ACC112 (cell line): ENCODE data around the gene SYTL3.
"Not testable (repeated sequence)": the region's sequence is repeated elsewhere in the genome, so short reads cannot be mapped to it uniquely, and the experiment has no call there.

ENCODE experiments used
- H2AFZ ChIP-seq: fragments of 200-600 bp; sonication (generic); one replicate; pipeline ENCODE4 v1.6.0; 2017; ENCODE audit warnings: antibody characterized with exemption, low read length; ENCODE audit not compliant: unreplicated experiment
- H3K27ac ChIP-seq: fragments of 200-600 bp; sonication (generic); 2 replicates; pipeline ENCODE4 v1.5.1; 2014; ENCODE audit warnings: low read depth, mild to moderate bottlenecking, antibody characterized with exemption, low read length, moderate library complexity
- H3K27me3 ChIP-seq: fragments of 200-600 bp; sonication (generic); 2 replicates; pipeline ENCODE4 v1.6.1; 2014; ENCODE audit warnings: mild to moderate bottlenecking, antibody characterized with exemption, low read length, moderate library complexity, mixed read lengths; ENCODE audit not compliant: insufficient read depth
- H3K36me3 ChIP-seq: fragments of 200-600 bp; sonication (generic); 2 replicates; pipeline ENCODE4 v1.6.1; 2016; ENCODE audit warnings: mild to moderate bottlenecking, antibody characterized with exemption, low read length, moderate library complexity, mixed read lengths; ENCODE audit not compliant: insufficient read depth
- H3K4me1 ChIP-seq: fragments of 200-600 bp; sonication (generic); one replicate; pipeline ENCODE4 v1.6.1; 2016; ENCODE audit warnings: low read length, mixed read lengths; ENCODE audit not compliant: insufficient read depth, unreplicated experiment, control insufficient read depth
- H3K4me3 ChIP-seq: fragments of 200-600 bp; sonication (generic); 2 replicates; pipeline ENCODE4 v1.5.1; 2014; ENCODE audit warnings: mild to moderate bottlenecking, low read depth, low read length
- H3K79me2 ChIP-seq: fragments of 200-600 bp; sonication (generic); one replicate; pipeline ENCODE4 v1.6.0; 2016; ENCODE audit warnings: low read length; ENCODE audit not compliant: control insufficient read depth, unreplicated experiment, insufficient read depth

SYTL3 gene

GRCh38 chr6:158667360-158667981 is 17.6 kb downstream of the SYTL3 start:
- Histone ChIP-seq H3K4me1 (no peaks in the 10 kb centered on the region), H3K27ac (no peak overlapping the region), H3K27me3 (peaks cover 7% of the 10 kb centered on the region; the same call in 1 of the 2 replicates), H3K79me2 (no peaks in the 10 kb centered on the region), H3K36me3 (no peaks in the 10 kb centered on the region), H2AFZ (no peak overlapping the region), H3K4me3 (no peak overlapping the region)

GRCh38 chr6:158668707-158669103 is 18.9 kb downstream of the SYTL3 start:
- no peaks in the 10 kb centered on the region for H3K4me1 ChIP-seq
- H3K27me3 ChIP-seq, result no peaks in the 10 kb centered on the region
- no peak overlapping the region for H3K4me3 ChIP-seq
- H2AFZ ChIP-seq, result no peak overlapping the region
- no peak overlapping the region for H3K27ac ChIP-seq
- no peaks in the 10 kb centered on the region for H3K36me3 ChIP-seq
- no peaks in the 10 kb centered on the region for H3K79me2 ChIP-seq

GRCh38 chr6:158669145-158670035 is 19.5 kb downstream of the SYTL3 start:
- H3K27ac ChIP-seq, result no peak overlapping the region
- no peaks in the 10 kb centered on the region for H3K27me3 ChIP-seq
- H3K79me2 ChIP-seq, result no peaks in the 10 kb centered on the region
- no peaks in the 10 kb centered on the region for H3K4me1 ChIP-seq
- no peaks in the 10 kb centered on the region for H3K36me3 ChIP-seq
- H3K4me3 ChIP-seq, result no peak overlapping the region
- H2AFZ ChIP-seq, result no peak overlapping the region

- H3K27me3 ChIP-seq, H2AFZ ChIP-seq, H3K4me3 ChIP-seq, H3K4me1 ChIP-seq, H3K79me2 ChIP-seq, H3K36me3 ChIP-seq, H3K27ac ChIP-seq: not testable (repeated sequence)
Measured at GRCh38 chr6:158672119-158672518, 22.3 kb downstream of the SYTL3 start.

GRCh38 chr6:158672726-158673125 is 22.9 kb downstream of the SYTL3 start:
- H3K4me3 ChIP-seq, result no peak overlapping the region
- H3K79me2 ChIP-seq, result no peaks in the 10 kb centered on the region
- H3K4me1 ChIP-seq, result no peaks in the 10 kb centered on the region
- H3K27ac ChIP-seq, result no peak overlapping the region
- no peaks in the 10 kb centered on the region for H3K36me3 ChIP-seq
- H2AFZ ChIP-seq, result no peak overlapping the region
- no peaks in the 10 kb centered on the region for H3K27me3 ChIP-seq

- no peak overlapping the region for H3K27ac ChIP-seq
- H3K36me3 ChIP-seq, result no peaks in the 10 kb centered on the region
- no peaks in the 10 kb centered on the region for H3K79me2 ChIP-seq
- no peaks in the 10 kb centered on the region for H3K27me3 ChIP-seq
- no peaks in the 10 kb centered on the region for H3K4me1 ChIP-seq
- H2AFZ ChIP-seq, result no peak overlapping the region
- no peak overlapping the region for H3K4me3 ChIP-seq
Measured at GRCh38 chr6:158674342-158675131, 24.7 kb downstream of the SYTL3 start.

GRCh38 chr6:158677094-158677493 is 27.2 kb downstream of the SYTL3 start:
- not testable (repeated sequence) for H3K4me3 ChIP-seq, H3K27ac ChIP-seq, H3K4me1 ChIP-seq, H3K79me2 ChIP-seq, H3K36me3 ChIP-seq, H3K27me3 ChIP-seq, H2AFZ ChIP-seq

- no peak overlapping the region for H2AFZ ChIP-seq
- H3K27me3 ChIP-seq, result no peaks in the 10 kb centered on the region
- H3K4me1 ChIP-seq, result no peaks in the 10 kb centered on the region
- no peak overlapping the region for H3K27ac ChIP-seq
- H3K4me3 ChIP-seq, result no peak overlapping the region
- H3K36me3 ChIP-seq, result no peaks in the 10 kb centered on the region
- H3K79me2 ChIP-seq, result no peaks in the 10 kb centered on the region
Measured at GRCh38 chr6:158677906-158678578, 28.2 kb downstream of the SYTL3 start.

- Histone ChIP-seq H3K4me3 (no peak overlapping the region), H3K27ac (no peak overlapping the region), H3K36me3 (no peaks in the 10 kb centered on the region), H3K79me2 (no peaks in the 10 kb centered on the region), H2AFZ (no peak overlapping the region), H3K27me3 (no peaks in the 10 kb centered on the region), H3K4me1 (no peaks in the 10 kb centered on the region)
Measured at GRCh38 chr6:158680015-158680414, 30.2 kb downstream of the SYTL3 start.

GRCh38 chr6:158680481-158680880 is 30.6 kb downstream of the SYTL3 start:
- Histone ChIP-seq H3K79me2 (no peaks in the 10 kb centered on the region), H3K27ac (no peak overlapping the region), H2AFZ (no peak overlapping the region), H3K4me3 (no peak overlapping the region), H3K27me3 (no peaks in the 10 kb centered on the region), H3K36me3 (no peaks in the 10 kb centered on the region), H3K4me1 (no peaks in the 10 kb centered on the region)
